ENCODE results near the gene CAPZB.

The CAPZB gene

DNA sequence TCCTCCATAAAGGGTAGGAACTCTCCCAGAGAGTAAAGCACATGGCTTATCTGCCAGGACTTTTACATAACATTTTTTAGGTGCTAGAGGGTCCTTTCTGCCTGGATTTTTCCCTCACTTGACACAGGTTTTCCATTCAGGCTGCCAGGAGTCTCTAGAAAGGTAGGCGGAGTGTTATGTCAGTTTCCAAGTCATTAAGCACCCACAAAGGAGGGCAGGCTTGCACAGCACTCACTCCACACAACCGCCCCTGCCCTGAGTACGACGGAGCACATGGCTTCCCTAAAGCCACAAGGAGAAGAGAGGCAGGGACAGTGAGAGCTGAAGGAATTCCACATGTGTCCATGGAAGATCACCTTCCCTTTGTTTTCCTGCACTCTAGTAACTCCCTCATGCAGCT lies 55.7 kb downstream of the CAPZB start:
- no peak for DNase-seq (ENCODE audit: low spot score)

DNA sequence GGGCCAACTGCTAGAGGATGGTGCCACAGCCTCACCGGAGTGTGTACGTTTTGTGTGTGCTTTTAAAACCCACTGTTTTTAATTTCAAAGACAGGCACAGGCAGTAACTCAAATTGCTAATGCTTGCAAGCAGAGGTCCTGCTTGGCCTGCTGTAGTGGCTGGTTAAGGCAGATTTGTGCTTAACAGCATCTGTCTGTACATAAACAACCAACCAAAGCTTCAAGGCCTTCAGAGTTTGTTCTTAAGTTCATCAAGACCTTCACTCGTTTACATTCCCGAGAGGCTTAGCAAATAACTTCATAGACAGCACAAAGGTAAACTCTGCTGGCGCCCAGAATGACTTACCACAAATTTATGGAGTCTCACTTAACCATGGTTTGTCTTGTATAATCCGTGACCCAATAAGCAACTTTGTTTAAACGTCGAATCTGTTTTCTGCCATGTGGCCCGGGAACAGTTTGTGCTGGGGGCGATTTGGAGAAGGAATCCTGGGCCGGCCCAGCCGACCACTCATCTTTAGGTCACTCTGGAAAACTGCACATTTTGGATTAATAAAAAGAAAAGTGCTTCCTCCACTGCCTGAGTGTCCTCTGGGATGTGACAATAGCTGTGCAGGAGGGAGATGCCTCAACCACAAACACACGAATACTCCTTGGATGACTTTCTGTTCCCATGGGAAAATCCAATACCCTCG lies 58.1 kb downstream of the CAPZB start:
- DNase-seq (ENCODE audit: low spot score) = no peak

DNA sequence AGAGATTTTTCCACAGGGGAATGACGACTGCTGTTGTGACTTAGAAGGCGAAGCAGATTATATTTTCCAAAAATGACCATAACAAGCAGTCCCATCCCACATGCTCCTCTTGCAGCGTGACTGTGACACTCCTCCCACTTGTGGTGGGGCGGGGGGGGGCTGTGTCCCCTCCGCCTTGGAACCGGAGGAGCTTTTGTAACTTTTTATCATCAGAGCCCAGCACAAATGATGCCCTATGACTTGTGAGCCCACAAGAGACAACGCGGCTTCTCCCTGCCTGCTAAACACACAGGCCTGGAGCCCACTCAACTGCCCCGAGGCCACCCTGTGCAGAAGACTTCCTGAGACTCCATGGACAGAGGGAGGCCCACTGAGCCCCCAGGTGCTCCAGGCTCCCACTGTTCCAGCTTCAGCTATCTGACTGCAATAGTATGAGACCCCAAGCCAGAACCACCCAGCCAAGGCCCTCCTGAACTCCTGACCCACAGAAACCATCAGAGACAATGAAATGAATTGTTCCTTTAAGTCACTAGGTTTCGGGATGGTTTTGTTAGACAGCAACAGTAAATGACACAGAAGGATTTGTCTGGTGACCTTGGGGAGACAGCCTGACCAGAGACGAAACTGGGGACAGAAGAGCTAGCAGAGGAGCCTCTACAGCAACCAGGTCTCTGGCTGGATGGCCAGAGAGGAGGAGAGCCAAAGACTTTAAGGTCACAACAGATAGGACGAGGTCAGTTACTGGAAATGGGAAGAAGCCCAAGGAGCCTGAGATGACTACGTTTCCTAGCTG lies 58.8 kb downstream of the CAPZB start:
- DNase-seq (ENCODE audit: low spot score) = no peak

- no peak for DNase-seq (ENCODE audit: low spot score)
Measured at GRCh38 chr1:19425646-19426239, 59.6 kb downstream of the CAPZB start.

DNA sequence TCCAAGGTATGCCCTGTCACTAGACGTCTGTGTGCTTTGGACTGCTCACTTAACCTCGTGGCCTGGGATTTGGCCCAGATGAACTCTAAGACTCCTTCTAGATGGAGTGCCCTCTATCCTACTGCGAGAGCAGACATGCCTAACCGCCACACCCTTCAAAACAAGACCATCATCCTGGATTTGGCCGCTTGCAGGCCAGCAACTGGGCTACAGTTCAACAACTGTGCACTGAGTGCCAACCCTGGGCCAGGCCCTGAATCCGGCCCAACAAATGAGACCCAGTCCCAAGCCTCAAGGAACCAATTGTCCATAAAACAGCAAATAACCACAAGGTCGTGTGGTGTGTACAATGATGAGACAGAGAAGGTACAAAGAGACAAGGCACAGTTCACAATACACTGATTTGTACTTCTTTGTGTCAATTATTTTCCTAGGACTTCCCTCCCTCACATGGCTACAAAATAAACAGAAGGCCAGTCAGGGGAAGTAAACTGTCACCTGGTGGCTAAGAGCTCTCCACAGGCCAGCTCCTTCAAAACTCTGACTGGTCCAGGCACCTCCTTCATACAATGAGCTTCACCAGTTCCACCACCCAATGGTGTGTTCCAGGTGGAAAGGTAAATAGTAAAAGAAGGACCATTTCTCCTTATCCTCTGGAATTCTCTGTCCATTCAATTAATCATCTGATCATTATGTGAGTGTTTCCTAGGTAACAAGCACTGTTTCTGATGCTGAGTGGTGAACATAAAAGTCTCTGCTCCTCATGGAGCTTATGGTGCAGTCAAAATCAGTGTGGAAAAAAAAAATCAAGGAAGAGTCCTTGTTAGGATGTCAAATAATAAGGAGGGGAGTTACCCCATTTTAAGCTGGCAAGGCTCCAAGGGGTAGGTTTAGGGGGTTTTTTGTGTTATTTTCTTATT lies 60.4 kb downstream of the CAPZB start:
- no peak for DNase-seq (ENCODE audit: low spot score)

DNA sequence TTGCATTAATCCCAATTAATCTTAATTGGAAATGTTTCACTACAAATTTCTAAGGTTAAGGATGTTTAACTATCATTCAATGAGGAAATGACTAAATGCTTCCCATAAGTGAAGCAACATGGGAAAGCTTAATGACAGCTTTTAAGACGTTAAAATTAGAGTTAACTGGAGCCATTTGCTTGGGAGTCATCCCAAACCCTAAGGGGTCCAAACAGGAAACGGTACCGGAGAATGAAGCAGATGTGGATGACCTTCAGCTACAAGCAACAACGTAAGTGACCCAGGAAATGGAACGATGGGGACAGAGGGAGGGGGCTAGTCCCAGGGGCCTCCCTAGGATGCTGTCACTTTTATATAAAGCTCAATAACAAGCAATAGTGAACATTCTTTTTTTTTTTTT lies 62.2 kb downstream of the CAPZB start:
- no peak for DNase-seq (ENCODE audit: low spot score)

GRCh38 chr1:19421365-19421764 lies 64.0 kb downstream of the CAPZB start:
- DNase-seq (ENCODE audit: low spot score) = no peak

DNA sequence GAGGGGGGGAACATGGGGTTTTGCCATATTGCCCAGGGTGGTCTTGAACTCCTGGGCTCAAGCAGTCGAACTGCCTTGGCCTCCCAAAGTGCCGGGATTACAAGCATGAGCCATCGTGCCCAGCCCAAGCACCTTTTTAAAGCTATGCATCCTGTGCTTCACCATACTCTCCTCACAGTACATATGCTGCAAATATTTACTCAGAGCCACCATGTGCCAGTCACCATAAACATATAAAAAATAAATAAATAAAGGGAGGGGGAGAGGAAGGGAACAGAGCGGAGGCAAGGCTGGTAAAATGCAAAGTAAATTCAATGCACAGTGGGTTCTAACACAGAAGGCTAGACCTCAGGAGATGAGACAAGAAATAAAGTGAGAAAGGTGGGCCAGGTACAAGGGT lies 64.7 kb downstream of the CAPZB start:
- DNase-seq (ENCODE audit: low spot score) = no peak

GRCh38 chr1:19419691-19420090 lies 65.6 kb downstream of the CAPZB start:
- no peak for DNase-seq (ENCODE audit: low spot score)

DNA sequence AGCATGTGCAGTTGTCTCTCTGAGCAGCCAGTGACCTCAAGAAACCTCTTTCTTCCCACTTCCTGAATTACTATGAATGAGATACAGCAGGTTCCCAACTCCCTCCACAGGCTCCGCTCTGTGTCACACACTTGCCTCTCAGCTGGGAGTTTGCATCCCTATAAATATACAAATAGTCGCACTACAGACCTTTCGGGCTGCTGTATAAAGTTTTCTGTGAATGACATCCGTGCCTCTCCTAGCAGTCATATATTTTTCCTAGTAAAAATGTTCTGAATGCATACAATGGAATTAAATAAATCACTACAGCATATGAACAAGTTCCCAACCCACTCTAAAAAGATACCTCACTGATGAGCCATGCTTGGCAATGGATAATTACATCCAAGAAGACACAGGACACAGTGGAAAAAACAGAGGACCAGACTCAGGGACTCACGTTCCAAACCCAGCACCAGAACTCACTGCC lies 66.8 kb downstream of the CAPZB start:
- DNase-seq (ENCODE audit: low spot score) = no peak

- DNase-seq (ENCODE audit: low spot score) = no peak
Measured at GRCh38 chr1:19416921-19417470, 68.3 kb downstream of the CAPZB start.

DNA sequence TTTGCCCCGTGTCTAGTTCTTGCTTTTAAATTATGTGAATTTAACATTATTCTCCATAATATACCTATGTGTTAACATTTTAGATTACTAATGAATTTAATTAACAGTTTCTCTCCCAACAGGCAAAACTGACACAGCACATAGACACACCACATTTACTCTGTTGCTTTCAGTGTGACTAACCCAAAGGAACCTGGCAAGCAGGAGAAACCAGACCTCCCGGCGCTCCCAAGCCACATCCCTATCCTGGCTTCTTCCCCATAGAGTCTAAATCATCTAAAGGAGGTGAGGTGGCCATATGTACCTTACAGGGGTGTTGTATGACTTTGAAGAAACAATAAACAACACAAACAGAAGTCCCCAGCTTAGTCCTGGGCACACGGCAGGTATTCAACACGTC lies 69.2 kb downstream of the CAPZB start:
- no peak for DNase-seq (ENCODE audit: low spot score)

DNA sequence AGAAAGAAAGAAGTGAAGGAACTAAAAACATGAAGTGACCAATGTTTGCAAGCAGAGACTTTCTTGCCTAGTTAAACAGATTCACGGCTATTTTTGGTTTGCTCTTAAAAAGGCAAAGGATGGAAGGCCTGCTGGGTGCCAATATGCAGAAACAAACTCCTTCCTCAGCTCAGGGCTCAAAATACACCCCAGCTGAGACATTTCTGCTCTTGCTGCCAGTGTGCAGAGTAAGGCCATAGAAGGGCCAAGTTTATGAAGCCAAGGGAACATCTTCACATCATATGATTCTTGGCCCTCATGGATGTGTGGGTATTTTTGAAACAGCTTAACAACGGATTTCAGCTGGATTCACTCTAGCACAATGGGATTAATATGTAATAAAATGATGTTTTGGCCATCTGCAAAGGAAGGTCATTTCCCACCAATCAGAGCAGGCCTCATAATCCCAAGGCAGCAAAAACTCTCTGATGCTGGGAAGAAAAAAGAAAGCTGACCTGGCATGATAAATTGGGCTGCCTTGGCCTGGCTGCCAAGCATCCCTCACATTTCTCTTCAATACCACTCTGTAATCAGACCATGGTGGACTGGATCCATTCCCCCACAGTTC lies 70.7 kb downstream of the CAPZB start:
- DNase-seq (ENCODE audit: low spot score) = no peak

DNA sequence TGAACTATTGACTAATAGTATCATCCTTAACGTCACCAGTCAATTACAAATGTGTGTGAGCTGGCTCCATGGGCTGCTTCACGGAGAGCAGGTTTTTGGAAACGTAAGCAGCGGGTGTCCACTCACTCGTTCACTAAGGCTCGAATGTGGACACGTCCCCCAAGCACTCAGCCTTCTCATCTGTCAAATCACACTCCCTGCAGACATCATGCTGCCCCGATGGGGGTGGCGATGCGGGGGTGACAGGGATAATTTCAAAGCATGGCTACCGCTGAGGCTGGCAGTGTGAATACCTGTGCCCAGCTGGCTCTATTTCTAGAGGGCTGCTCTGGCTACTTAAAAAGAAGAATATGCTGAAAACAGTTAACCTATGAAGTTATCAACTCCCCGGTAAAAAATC lies 71.3 kb downstream of the CAPZB start:
- no peak for DNase-seq (ENCODE audit: low spot score)

GRCh38 chr1:19412654-19413053 lies 72.7 kb downstream of the CAPZB start:
- DNase-seq (ENCODE audit: low spot score) = no peak

DNA sequence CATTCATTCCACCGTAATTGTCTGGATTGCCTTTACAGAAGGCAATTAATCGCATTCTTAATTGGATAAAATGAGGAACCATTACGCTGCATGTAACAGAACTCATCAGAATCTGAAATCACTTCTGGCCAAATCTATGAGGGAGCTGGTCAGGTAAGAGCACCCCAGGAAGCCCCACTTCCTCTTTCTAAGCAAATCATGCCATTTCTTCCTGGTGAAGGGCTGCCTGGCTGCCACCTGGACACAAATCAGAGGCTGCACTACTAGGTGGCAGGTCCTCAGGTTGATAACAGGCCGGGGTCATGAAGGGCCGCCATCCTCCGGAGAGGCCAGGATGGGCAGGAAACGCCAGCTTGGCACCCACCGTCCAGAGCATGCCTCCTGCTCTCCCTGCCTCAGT lies 73.7 kb downstream of the CAPZB start:
- DNase-seq (ENCODE audit: low spot score) = no peak

DNA sequence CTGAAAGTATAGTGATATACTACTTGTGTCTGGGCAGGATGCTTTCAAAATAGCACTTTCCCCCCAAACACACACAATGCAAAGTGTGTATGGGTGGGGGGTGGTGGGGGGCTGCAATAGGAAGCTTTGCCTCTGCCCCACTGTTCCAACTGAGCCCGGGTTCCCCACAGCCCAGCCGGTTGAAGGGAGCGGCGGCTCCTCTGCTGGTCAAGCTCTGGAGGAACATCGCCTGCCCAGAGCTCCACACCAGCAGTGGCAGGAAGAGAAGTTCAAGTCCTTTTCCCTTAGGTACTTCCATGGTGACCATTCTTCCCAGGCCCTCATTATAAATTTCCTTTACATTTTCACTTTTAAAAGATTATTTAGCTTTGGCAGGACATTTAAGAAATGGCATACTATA lies 74.9 kb downstream of the CAPZB start:
- no peak for DNase-seq (ENCODE audit: low spot score)

GRCh38 chr1:19409477-19410341 lies 75.6 kb downstream of the CAPZB start:
- no peak for DNase-seq (ENCODE audit: low spot score)

DNA sequence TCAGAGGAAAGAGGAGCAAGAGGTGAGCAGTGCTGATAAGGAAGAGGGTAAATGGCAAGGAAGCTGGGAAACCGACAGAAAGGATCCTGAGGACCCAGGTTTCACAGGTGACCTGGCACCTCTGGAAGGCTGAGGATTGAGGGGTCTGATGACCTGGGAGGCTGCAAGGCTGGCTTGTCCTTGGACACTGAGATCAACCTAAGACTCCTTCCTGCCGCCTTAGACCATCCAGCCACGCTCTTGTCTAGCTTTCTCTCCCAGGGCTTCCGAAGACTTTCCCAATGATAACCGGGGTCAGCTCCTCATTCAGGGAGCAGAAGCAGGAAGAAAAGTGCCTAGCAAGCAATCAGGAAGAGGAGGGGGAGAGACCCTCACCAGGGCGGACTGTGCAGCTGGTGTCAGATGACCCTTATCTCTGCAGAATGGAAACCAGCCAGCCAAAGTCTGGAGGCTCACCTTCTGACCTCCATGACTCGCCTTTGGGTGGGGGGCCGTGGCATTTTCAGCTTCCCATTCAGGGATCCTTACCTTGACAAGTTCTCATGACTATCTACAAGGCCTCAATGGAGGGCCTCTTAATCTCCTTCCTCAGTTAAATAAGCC lies 77.7 kb downstream of the CAPZB start:
- no peak for DNase-seq (ENCODE audit: low spot score)

DNA sequence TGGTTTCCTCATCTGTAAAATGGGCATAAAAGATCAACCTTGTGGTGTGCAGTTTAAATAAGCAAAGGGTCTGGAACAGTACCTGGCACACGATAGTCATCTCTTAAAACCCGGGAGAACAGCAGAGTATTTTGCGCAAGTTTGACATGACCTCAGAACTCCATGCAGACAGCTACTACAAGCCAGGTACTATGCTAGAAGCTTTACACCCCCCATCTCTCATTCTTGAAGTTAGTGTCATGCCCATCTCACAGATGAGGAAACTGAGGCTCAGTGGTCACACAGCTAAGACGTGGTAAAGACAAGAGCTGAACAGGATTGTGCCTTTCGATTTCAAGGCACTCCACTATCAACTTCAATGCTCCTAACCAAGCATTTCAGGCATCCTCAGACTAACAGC lies 78.7 kb downstream of the CAPZB start:
- DNase-seq (ENCODE audit: low spot score) = no peak

Data from CD4-positive, alpha-beta T cell treated with Interleukin-15 for 4 hours (primary cell).